DMS153 treated with DMSO at 0.1 percent for 48 hours (cell line): ENCODE data around the gene NHSL1.

Experiments
- DNase-seq: peaks from one replicate; lab custom pipeline; 2025; ENCODE audit not compliant: unreplicated experiment; lab: John Stamatoyannopoulos, UW

The NHSL1 gene

DNA sequence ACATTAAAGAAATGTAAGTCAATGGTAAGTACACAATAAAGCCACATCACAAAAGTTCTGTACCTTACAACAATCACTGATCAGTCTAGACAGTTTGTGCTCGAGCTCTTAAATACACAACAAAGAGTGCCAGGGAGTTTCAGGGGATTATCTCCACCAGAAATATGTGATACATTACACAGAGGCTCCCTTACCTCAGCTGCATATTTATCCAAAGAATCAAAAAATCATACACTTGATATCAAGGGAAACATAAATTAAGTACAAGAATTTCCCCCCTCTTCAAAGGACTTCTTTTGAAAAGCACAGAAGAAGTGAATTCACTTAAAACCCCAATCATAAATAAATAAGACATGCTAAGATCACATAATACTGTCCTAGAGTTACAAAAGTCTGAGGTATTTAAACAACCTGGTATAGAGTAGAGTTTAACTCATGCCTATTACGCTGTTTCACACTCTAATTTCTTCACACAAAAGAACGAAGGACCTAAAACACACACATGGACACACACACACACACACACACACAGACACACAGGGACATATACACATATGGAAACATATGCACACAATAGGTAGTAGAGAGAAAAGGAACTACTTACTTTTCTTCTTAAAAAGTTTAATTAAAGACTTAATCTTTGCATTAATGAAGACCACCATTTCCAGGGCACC is 528 bp downstream of the NHSL1 start:
- no peak for DNase-seq

DNA sequence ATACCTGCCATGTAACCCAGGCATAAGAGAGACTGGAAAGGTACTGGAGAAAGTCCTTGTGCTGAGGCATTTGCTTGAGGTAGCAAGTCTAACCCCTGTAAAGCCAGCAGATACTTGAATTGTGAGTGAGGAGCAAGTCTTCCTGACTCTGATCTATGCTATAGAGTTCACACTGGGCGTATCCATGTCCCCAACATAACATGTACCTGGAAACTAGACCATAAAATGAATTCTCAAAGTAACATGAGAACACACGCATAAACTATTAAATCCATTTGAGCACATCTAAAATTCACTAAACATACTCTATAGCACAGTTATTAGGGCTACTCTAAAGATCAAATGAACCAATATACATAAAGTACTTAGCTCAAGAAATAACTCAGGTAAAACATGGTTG is 2.0 kb downstream of the NHSL1 start:
- no peak for DNase-seq

DNA sequence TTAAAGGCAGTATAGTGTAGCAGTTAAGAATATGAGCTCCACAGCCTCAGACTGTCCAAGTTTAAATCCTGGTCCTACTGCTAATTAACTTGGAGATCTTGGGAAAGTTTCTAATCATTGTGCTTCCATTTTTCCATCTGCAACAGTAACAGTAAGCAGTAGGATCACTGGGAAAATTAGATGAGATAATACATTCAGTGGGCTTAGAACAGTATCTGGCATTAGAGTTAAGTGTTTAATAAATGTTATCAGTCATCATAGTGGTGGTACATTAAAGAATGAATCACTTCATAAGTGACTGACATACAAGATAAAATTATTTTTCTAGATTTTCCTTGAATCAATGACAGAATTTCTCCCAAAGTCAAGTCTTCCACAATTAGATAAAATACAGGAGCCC is 5.0 kb downstream of the NHSL1 start:
- no peak for DNase-seq

DNA sequence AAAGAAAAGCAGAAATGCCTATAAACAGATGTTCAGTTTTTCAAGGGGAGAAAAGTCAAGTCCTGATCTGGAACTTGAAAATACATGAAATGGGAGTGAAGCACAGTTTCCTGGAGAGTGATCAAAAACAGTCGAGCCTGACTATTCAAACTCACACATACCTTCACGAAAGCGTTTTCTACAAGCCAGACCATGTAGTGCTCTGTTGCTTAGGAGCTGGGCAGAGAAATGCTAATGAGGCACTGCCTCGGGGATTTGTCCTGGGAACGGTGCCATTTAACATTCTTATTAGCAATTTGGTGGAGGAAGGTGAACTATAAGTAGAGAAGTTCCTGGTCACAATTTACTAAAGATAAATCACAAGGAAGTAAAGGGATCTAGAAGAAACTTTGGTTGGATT is 5.9 kb downstream of the NHSL1 start:
- no peak for DNase-seq

DNA sequence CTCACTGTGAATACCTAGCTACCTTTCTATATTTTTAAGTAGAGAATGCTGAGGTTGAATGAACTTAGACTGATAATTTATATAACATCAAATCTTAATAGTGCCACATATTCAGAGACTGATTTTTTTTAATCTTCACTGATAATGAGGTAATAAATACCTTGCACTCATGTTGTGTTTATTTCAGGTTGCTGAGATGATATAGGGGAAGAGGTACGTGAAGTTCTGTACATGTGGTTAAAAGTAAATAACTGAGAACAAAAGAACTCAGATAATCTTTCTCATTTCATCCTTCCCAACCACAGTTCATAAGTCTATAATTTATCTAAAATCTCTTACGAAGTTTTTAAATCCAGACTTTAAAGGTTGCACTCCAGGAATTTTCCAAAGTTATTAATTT is 6.4 kb downstream of the NHSL1 start:
- no peak for DNase-seq

DNA sequence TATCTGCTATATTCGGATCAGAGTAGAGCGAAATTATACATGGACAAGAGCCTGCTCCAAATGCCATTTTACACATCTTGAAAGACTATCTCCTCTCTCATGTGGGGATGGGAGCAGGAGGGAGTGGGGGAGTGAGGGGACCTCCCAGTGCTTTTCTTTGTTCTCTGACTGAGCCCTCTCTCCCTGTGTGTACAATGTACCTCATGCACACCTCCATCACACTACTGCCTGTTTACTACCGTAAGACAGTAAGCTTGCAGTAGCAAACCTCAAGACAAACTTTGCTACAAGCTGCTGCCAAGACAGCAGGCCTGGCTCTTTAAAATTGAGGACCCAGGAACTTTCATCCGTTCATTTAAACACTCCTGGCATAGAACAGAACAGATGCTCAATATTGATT is 7.2 kb downstream of the NHSL1 start:
- no peak for DNase-seq

DNA sequence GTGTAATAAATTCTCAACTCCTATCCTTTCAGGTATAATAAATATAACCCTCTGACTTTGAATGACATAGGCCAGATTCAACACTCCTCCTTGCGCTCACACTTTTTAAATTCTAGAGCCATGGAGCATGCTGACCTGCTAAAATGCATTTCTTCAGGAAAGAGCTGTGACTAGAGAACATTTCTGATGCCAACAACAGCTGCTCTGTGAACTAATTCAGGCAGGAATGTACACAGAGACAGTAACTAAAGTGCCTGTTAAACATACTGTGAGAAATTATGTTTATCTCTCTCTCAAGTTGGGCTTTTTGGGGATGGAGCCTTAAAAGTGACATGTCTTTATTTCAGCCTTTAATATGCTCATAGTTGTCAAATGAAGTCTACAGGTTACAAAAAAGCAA is 8.3 kb downstream of the NHSL1 start:
- DNase-seq: no peak

DNA sequence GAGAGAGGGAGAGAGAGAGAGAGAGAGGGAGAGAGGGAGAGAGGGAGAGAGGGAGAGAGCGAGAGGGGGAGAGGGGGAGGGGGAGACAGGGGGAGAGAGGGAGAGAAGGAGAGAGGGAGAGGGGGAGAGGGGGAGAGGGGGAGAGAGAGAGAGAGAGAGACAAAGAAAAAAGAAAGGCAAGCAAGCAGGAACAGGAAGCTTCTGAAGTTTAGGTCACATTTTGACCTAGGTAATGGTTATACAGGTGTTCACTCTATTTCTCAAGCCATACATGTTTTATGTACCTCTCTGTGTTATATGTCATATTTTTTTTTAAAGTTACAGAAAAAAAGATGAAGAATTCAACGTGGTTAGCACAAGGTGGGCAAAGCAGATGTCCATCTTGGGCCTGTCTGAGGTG is 9.4 kb downstream of the NHSL1 start:
- DNase-seq: no peak

DNA sequence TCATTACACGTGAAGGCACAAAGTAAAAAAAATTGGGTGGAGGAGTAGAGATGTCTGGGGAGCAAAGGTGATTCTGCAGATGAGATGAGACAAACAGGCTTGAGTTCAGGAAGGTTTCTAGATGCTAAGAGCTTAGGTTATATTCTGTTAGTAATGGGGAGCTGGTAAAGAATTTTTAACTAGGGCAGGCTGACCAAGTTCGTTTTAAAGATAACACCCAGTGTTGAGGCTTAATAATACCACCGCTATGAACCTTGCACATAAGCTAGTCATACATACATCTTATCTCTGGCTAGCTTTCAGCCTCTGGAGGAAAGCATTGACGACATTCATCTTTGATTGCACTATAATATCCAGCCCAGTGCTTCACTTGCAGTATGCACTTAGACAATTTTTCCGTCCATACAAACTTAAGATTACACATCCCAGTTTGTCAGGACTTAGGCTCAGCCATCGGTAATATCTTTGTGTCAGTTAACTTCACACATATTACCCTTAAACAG is 12.1 kb downstream of the NHSL1 start:
- no peak for DNase-seq

DNA sequence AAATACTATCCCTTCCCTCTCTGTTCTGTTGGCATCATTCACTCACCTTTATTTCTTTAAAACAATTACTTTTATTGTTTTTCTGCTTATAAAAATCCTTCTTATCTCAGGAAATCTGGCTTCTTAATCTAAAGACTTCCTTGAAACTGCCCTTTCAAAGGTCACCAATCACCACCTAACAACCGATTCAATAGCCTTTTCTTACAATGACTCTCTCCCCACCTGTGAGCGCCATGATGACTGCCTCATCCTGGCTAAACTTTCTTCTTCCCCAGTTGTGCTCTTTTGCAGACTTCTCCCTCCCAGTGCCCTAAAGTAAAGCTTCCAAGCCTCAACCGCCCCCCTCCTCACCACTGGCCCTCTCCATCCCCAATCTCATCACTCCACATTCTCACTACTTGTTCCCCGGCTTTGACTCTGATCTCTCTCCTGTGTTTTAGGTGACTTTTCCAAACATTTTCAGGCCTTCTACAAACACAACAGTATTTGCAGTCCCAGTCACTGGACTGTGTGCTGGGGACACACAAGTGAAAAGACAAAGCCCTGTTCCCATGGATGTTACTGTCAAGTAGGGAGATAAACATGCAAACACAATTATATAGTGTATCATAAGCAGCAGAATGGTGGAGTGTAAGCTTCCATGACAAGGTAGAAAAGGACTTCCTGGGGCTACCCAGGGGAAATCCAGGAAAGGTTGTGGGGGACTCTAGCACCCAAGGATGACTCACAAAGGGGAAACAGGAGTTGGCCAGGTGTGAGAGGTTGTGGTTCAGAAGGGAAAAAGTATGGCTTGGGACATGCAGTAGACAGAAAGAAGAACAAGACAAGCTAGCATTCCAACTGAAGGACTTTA is 12.8 kb downstream of the NHSL1 start:
- DNase-seq: peak; percentile 25

DNA sequence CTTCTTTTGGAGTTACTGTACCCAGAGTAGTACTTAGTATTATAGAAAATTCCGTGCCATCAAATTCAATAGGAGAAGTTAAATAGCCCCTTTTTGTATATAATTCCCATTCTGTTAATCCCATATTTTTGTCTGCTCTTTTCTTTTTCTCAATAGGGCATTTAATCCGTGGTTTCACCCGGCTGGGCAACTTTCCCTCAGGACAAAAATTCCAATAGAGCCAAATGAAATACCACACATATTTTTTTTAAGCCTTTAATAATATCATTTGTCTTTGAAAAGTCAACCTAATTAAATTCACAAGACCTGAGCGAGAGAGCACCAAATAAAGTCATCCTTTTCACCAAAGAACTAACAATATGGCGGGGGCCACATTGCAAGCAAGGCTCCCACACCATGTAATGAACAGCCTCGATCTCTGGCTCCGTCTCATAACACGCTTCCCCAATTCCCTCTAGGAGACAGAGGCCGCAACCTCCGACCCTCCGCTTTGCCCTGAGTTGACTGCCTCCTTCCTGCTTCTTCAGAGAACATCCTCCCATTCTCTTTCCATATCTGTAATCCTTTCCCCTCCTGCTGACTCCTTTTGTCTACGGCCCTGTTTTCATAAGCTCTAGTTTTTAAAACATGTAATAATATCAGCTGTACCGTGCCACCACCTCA is 13.6 kb downstream of the NHSL1 start:
- DNase-seq: no peak

DNA sequence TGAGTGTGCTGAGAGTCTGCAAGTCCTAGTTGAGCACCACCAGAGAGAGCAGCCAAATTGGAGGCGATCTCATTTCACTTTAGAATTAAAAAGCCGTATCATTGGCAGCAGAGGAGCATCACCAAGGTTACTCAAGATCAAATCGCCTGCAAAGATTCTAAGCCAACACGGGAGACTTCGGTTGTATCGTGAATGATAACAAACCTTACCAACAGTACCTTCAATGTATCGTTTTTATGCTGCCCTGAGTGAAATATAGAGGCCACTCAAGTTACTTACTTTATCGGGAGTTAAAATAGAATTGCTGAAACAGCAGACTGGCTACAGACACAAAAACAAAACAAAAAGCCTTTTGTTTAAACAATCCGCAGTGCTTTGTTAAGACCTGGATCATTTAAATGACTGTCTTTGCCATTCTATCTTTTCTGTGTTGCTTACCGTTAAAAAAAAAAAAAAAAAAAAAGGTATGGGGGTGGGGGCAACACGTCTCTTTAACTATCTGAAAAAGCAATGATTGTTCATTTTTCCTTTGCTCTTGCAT is 14.2 kb downstream of the NHSL1 start:
- peak; percentile 11 for DNase-seq

DNA sequence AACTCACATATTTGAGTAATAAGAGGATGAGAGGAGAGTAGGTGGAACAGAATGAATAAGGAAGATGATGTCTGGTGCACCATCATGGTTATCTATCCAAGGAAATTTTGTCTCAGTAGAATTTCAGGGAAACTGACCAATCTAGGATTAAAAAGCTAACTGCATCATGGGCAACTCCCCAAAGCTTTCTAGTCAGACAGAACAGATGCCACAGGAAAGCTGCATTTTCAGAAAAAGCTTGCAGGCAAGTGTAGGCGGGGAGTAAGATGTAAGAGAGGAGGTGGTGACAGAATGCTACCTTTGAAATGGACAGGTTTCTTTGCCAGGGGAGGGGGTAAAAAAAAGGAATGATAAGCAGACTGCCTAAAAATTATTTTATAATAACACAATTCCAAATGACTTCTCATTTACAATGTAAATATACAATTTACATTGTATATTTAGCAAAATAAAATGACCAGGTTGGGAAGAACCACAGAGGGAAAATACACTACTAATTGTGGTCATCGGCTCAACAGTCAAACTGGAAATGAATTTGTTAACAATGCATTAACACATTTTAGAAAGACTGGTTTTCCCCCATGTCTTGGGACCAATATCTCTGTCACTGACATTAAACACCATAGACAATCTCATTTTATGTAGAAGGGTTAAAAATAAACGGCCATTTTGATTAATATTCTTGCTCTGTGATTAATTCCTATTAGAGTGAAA is 15.1 kb downstream of the NHSL1 start:
- no peak for DNase-seq

DNA sequence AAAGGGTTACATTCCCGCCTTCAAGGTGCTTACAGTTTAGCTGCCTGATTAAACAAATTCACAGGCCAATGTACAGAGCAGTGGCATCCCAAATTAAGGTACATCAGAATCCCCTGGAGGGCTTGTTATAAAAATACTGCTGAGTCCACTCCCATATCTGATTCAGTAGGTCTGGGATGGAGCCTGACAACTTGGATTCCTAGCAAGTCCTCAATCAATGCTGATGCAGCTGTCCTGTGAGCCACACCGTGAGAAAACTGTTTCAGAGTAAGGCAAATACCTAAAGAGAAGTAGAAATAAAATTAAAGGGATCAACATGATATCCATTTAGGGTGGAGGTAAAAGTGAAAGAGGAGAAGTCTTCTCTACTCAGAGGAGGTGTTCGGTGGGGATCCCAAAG is 16.5 kb downstream of the NHSL1 start:
- no peak for DNase-seq

DNA sequence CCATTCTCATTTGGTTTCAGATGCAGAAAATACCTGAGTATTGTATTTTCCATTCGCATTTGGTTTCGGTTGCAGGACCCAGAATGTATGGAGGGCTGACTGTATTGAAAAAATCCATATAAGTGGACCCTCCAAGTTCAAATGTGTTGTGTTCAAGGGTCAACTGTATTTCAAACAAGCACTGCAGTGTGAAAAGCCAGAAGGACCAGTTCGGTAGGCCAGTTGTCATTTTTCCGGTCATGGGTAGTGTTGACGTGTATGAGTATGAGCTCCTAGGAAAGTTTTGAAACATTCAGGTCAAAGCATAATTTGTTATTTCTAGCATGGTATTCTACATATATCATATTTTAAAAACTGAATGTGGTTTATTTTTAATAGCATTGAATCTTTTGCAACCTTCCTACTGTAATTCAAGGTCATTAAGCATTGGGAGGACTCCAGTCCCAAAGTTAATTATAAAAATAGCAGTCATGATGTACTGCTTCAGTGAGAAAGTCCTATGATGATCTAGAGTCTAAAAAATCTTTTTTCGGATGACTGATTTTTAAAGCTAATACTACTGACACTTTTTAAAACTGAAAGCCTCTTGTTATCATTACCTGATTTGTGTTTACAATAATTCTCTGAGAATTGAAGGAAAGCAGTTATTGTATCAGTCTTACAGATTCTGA is 18.9 kb downstream of the NHSL1 start:
- DNase-seq: no peak

DNA sequence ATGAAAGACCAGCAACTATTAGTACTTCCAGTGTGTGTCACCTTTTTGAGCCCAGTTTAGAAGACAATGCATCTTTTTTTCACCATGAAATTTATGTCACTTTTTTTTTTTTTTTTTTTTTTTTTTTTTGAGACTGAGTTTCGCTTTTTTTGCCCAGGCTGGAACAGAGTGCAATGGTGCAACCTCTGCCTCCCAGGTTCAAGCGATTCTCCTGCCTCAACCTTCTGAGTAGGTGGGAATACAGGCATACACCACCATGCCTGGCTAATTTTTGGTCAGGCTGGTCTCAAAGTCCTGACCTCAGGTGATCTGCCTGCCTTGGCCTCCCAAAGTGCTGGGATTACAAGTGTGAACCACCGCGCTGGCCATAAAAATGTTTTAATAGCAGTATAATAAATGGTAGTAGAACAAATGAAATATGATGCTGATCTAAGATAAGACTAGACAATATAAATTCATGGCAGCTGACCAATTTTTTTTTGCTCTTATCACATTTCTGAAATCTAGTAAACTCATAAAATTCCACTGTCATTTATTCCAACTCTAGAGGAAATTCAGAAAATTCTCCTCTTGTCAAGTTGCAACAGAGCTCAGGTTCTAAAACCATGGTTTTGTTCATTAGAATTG is 21.3 kb downstream of the NHSL1 start:
- no peak for DNase-seq

DNA sequence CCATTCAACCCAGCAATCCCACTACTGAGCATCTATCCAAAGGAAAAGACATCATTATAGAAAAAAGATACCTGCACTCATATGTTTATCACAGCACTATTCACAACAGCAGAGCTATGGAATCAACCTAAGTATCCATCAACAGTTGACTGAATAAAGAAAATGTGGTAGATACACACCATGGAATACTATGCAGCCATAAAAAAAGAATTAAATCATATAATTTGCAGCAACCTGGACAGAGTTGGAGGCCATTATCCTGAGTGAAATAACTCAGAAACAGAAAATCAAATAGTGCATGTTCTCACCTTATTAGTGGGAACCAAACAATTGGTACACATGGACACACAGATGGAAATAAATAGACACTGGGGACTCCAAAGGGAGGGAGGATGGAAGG is 23.2 kb downstream of the NHSL1 start:
- DNase-seq: no peak

DNA sequence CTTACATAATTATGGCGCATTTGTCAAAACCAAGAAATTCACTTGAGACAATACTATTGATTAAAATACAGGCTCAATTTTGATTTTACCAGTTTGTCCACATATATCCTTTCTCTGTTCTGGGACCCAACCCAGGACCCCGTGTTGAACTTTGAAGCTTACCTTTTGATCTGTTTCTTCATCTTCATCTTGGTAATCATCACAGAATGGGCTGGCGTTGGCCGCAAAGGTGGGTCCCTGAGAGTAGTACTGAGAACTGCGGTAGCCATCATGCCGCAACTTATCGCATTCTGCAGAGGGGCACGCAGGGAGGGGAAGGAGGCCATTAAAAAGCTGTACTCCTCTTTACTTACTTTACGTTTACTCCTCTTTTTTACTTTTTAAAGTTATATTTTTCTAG is 26.1 kb downstream of the NHSL1 start:
- DNase-seq: no peak

DNA sequence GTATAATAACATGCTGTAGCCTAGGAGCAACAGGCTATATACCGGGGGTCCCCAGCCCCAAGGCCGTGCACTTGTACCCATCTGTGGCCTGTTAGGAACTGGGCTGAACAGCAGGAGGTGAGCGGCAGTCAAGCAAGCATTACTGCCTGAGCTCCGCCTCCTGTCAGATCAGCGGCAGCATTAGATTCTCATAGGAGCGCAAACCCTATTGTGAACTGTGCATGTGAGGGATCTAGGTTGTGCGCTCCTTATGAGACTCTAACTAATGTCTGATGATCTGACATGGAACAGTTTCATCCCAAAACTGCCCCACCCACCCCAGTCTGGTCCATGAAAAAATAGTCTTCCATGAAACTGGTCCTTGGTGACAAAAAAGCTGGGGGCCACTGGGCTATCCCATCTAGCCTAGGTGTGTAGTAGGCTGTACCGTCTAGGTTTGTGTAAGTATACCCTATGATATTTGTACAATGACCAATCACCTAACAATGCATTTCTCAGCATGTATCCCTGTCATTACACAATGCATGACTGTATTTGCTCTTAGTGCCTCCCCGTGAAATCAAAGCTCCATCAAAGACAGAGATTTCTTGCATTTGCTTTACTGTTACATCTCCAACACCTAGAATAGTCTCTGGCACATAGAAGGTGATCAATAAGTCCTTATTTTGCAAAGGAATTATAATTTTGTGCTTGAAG is 30.8 kb downstream of the NHSL1 start:
- no peak for DNase-seq
